CD4-positive, alpha-beta T cell treated with Interleukin-17A for 1 hour (primary cell): ENCODE data around the gene DMRT2.
A peak's percentile ranks its signal among the peaks of the same experiment; 100 is the strongest.

Source experiments
- DNase-seq: peaks from one replicate; pipeline ENCODE4 v3.0.0-alpha.2; 2020

Gene DMRT2

GRCh38 chr9:1050125-1050895, at the start of gene DMRT2:
Gene DMRT2 (plus strand): TSS chr9:1050357. CDS start chr9:1051614, 1,257 bp downstream.
- no peak for DNase-seq

GRCh38 chr9:1001838-1002237, 48.3 kb upstream of the DMRT2 start:
- no peak for DNase-seq

DNA sequence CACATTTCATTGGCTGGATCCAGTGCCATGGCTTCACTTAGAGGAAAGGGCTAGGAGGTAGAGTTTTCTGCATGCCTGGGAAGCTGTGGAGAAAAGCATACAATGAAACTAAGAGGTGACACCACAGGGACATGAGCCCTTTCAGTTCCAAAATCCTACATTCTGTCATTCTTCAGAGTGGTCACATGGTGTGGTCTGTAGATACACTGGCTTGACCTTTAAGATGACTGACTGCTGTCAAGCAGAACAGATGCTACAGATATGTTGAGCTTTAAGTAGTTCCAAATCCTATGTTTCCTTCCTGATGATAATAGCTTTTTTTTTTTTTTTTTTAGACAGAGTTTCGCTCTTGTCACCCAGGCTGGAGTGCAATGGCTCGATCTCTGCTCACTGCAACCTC, 47.5 kb upstream of the DMRT2 start:
- no peak for DNase-seq

- DNase-seq: peak; percentile 32
Measured at GRCh38 chr9:1005043-1005667, 45.0 kb upstream of the DMRT2 start.

GRCh38 chr9:1007312-1007711, 42.8 kb upstream of the DMRT2 start:
- DNase-seq: no peak

GRCh38 chr9:1008216-1008615, 41.9 kb upstream of the DMRT2 start:
- DNase-seq: no peak

DNA sequence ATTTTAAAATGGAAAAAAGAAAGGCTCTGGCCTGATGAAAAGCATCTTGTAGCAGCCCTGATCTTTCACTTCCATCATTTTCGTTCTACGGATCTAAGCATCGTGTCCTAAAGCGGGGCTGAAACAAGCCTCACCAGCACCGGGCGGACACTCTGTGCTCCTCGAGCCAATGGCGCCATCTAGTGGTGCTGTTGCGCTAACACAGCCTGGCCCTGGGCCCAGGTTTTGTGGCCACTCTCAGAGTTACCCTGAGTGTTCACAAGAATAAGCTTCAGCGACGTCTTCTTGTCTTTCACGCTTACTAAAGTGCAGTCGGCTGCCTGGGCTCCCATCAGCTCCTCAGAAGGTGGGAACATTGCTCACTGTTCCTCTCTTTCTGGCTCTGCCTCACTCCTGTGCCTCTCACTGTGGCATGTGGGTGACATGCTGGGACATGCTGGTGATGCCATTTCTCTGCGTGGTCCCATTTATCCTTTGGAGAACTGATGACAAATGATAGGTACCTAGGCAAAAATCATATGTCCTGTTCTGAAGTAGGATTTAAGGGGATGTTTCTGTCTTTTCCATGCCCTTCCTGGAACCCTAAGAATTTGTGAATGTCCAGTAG, 41.0 kb upstream of the DMRT2 start:
- DNase-seq: peak; percentile 66

GRCh38 chr9:1013021-1013420, 37.1 kb upstream of the DMRT2 start:
- DNase-seq: no peak

GRCh38 chr9:1014225-1014624, 35.9 kb upstream of the DMRT2 start:
- DNase-seq: no peak

- no peak for DNase-seq
Measured at GRCh38 chr9:1014640-1015039, 35.5 kb upstream of the DMRT2 start.

GRCh38 chr9:1018121-1018520, 32.0 kb upstream of the DMRT2 start:
- peak; percentile 13 for DNase-seq

DNA sequence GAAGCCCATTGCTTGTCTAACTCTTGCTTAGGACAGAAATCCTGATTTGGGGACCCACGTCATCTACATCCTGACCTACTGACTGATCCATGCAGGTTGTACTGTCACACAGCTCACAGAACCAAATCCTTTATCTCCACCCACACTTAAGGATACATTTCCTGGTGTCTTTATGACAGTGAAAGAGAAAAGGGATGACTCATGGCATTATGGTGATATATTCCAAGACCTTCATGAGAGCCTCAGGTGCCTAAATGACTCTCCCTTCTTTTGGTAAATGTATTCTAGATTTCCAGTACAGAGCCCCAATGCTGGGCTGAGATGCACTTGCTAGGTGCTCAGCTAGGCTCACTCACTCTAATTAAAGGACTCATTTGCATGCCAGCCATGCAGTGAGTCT, 26.0 kb upstream of the DMRT2 start:
- no peak for DNase-seq

DNA sequence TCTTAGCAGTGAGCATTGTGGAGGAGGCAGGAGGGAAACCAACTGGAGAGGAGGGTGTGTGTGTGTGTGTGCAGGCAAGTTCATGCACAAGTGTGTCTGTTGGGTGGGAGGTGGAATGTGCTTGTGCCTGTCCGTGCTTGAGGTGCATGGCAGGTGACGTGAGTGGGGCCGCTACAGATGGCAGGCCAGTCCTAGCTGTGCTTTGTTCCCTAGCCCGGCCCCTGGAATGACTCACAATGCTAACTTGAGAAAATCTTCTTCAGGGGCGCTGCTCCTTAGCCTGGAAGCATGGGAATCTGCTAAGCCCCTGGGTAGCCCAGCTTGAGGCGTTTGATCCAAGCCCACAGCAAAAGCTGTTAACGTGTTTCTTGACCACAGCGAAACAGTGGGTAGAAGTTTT, 25.0 kb upstream of the DMRT2 start:
- no peak for DNase-seq

- DNase-seq: no peak
Measured at GRCh38 chr9:1026219-1026618, 23.9 kb upstream of the DMRT2 start.

DNA sequence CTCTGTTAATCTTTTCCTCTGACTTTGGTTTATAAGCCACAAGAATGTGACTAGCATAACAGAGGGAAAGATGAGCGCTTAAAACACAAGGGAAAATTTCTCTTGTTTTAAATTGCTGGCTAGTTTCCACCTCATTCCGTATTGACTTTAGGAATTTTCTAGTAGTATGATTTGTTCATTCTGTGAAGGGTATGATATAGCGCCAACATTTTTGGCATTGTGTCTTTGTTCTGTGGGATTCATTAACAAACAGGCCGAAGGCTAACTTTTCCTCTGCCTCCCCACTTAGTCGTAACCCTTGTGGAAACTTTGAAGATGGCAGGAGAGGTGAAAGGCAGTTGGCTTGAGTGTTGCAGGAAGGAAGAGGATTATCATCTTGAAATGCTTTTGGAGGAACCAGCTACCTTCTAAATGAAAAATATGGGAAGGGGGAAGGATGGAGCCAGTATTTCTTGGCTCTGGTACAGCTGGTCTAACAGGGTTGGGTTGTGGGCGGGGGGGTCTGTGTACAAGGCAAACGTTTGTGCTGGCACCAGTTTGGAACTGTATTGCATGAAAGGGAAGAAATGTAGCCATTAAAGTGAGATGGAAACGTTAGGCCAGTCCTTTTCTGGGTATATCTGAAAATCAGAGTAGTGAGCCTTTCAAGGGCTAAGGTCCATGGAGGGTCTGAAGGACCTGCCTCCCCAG, 21.5 kb upstream of the DMRT2 start:
- DNase-seq: no peak

DNA sequence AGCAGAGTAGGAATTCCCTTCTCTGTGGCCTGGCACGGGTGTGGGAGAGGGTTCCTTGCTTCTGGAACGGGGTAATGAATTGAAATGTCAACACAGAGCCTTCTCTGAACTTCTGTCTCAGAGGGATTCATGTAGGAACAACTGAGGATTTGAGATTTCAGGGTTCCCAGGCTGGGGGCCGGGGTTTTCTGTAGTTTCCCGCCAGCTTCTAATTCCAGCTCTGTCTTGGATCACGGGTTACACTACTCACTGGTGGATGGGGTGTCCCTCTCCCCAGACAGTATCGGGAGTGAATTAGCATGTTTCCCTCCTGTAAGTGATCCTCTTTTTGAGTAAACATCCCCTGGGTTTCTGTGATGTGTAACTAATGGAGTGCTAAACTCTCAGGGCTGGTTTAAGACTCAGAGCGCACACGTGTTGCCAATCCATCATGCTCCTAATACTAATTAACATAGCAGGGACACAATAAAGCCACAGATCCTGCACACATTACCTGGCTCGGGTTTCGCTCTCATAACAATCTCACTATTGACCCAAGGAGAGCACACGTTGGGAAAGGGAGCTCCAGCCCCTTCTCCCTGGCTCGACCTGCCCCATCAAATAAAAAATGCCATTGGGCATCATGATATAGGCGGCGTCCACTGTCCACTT, 18.1 kb upstream of the DMRT2 start:
- DNase-seq: no peak

- no peak for DNase-seq
Measured at GRCh38 chr9:1034271-1034670, 15.9 kb upstream of the DMRT2 start.

- DNase-seq: no peak
Measured at GRCh38 chr9:1039589-1039988, 10.6 kb upstream of the DMRT2 start.

- DNase-seq: no peak
Measured at GRCh38 chr9:1042466-1042865, 7.7 kb upstream of the DMRT2 start.

DNA sequence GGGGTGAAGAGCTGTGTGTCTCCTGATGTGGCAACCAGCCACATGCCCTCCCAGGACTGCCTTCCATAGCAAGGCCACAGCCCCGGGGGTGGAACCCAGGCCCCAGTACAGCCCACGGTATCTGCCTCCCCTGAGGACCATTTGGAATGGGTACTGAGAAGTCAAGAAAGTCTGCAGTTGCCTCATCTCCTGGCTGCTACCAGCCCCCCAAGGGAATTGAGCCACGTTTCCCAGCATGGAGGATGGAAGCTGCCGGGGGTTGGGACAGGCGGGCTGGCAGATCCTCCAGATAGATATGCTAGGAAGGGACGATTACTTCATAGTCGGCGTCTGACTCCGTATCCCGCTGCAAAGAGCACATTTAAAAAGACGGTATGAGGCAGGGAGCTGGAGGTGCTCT, 5.5 kb upstream of the DMRT2 start:
- no peak for DNase-seq

GRCh38 chr9:1046639-1047572, 3.3 kb upstream of the DMRT2 start:
- DNase-seq: no peak
